Left lung (tissue), 10 donors: Measurements from ENCODE around the gene RPP30. TPM values are rescaled to one million over a fixed set of nuclear protein-coding genes. Genes with fewer than 3 reads are reported as not detected.

Experiments
- ATAC-seq: fragments of 200-7000 bp; cut with Tn5 transposase; one replicate; pipeline ENCODE4 v1.9.1; 2020; ENCODE audit warnings: moderate library complexity
- DNase-seq, 4 donors: peaks; one replicate each; pipeline ENCODE4 v3.0.0-alpha.2; 2013 to 2020
- H3K27ac ChIP-seq, 2 donors: fragments of 200-600 bp; sonication (generic) in 1 of 2; one replicate each; pipeline versions ENCODE4 v1.5.0 to v1.8.0; 2020 to 2021
- H3K27me3 ChIP-seq, 2 donors: fragments of 200-600 bp; sonication (generic) in 1 of 2; one replicate each; pipeline versions ENCODE4 v1.5.0 to v1.8.0; 2020 to 2021
- H3K36me3 ChIP-seq, 2 donors: fragments of 200-600 bp; sonication (generic) in 1 of 2; one replicate each; pipeline versions ENCODE4 v1.5.0 to v1.8.0; 2020 to 2021
- H3K4me1 ChIP-seq, 2 donors: fragments of 200-600 bp; one replicate each; pipeline ENCODE4 v1.8.0; 2021
- H3K4me3 ChIP-seq, 2 donors: fragments of 200-600 bp; sonication (generic) in 1 of 2; one replicate each; pipeline versions ENCODE4 v1.5.0 to v1.8.0; 2020 to 2021; ENCODE audit warnings: mild to moderate bottlenecking in 1 of 2
- H3K9me3 ChIP-seq, 2 donors: fragments of 200-600 bp; sonication (generic) in 1 of 2; one replicate each; pipeline versions ENCODE4 v1.5.0 to v1.8.0; 2020 to 2021
- CTCF ChIP-seq, 2 donors: fragments of 200-600 bp; sonication (generic) in 1 of 2; IDR thresholded peaks; one replicate each; pipeline versions ENCODE4 v1.5.0 to v1.8.0; 2021; ENCODE audit warnings: antibody characterized with exemption in 2 of 2
- intact Hi-C, 2 donors: fragments of 100-400 bp; cut with DNase I; formaldehyde crosslinking; loops; one replicate each; pipeline versions ENCODE4 v1.11.2 to v1.14.2; 2022
- polyA plus RNA-seq, 6 donors: library from polyadenylated mRNA; unstranded; fragments of 120-200 nt; gene quantifications; one replicate each; pipeline ENCODE4 v1.2.1, GENCODE V29; 2013; ENCODE audit not compliant: insufficient read length in 6 of 6
- total RNA-seq, 2 donors: library from RNA; stranded (reverse); fragmentation: NEBNext Ultra II Directional; extraction: Animal tissue kit (Norgen Biotek cat#: 25700); gene quantifications; one replicate each; pipeline ENCODE4 v1.2.1, GENCODE V29; 2021
- donor health status: DM: no; HTN: yes; CAD: no.
- donor health status: DM: no; HTN: no; CAD: no.

RPP30 gene
- total and polyA plus RNA-seq, 8 donors, result 26.3 to 60.6 (median 52.3) TPM

GRCh38 chr10:90917238-90917967 is 45.6 kb downstream of the RPP30 start:
- peak in 1 of 4 donors; percentile 48 for DNase-seq
- TF ChIP-seq CTCF (IDR thresholded peaks at IDR 0.05), result no peak
- no peaks in the 10 kb centered on the region for H3K36me3 ChIP-seq
- H3K4me3 ChIP-seq, result no peak overlapping the region
- intact Hi-C loops, result no loop called here
- no peaks in the 10 kb centered on the region for H3K4me1 ChIP-seq
- no peaks in the 10 kb centered on the region for H3K9me3 ChIP-seq
- ATAC-seq, result no peak
- H3K27me3 ChIP-seq, result no peaks in the 10 kb centered on the region
- no peak overlapping the region for H3K27ac ChIP-seq

- no peak for DNase-seq
- intact Hi-C loops, result no loop called here
- no peak for TF ChIP-seq CTCF (IDR thresholded peaks at IDR 0.05)
- Histone ChIP-seq H3K4me1 (no peaks in the 10 kb centered on the region), H3K9me3 (no peaks in the 10 kb centered on the region), H3K4me3 (no peak overlapping the region), H3K27ac (no peak overlapping the region), H3K27me3 (no peaks in the 10 kb centered on the region), H3K36me3 (no peaks in the 10 kb centered on the region)
- no peak for ATAC-seq
Measured at GRCh38 chr10:90917968-90918318, 46.2 kb downstream of the RPP30 start.

- intact Hi-C loops, result no loop called here
- DNase-seq (no peak), ATAC-seq (no peak)
- H3K27me3 ChIP-seq, result no peaks in the 10 kb centered on the region
- no peak overlapping the region for H3K27ac ChIP-seq
- H3K9me3 ChIP-seq, result no peaks in the 10 kb centered on the region
- no peaks in the 10 kb centered on the region for H3K4me1 ChIP-seq
- no peak overlapping the region for H3K4me3 ChIP-seq
- TF ChIP-seq CTCF (IDR thresholded peaks at IDR 0.05), result no peak
- no peaks in the 10 kb centered on the region for H3K36me3 ChIP-seq
Measured at GRCh38 chr10:90919683-90920574, 48.2 kb downstream of the RPP30 start.

GRCh38 chr10:90920986-90921666 is 49.4 kb downstream of the RPP30 start, which contains the start of gene ANKRD1:
Gene ANKRD1, minus strand, starts transcription at chr10:90921087. Its CDS starts 60 bp downstream, at chr10:90921027.
- Histone ChIP-seq H3K9me3 (no peaks in the 10 kb centered on the region), H3K27me3 (no peaks in the 10 kb centered on the region), H3K4me3 (no peak within 1 kb of the TSS), H3K27ac (no peak within 1 kb of the TSS), H3K36me3 (no peaks in the 10 kb centered on the region), H3K4me1 (no peaks in the 10 kb centered on the region)
- DNase-seq (no peak), ATAC-seq (peak; percentile 75)
- intact Hi-C loops, result no loop called here
- TF ChIP-seq CTCF (IDR thresholded peaks at IDR 0.05), result no peak

- Histone ChIP-seq H3K4me3 (no peak overlapping the region), H3K27me3 (no peaks in the 10 kb centered on the region), H3K4me1 (no peaks in the 10 kb centered on the region), H3K9me3 (no peaks in the 10 kb centered on the region), H3K27ac (no peak overlapping the region), H3K36me3 (no peaks in the 10 kb centered on the region)
- ATAC-seq (no peak), DNase-seq (no peak)
- intact Hi-C loops, result no loop called here
- TF ChIP-seq CTCF (IDR thresholded peaks at IDR 0.05), result no peak
Measured at GRCh38 chr10:90921906-90922305, 50.1 kb downstream of the RPP30 start.
